Muscle of back (tissue), 11 donors: ENCODE data around the gene EEF1B2. TPM values are rescaled to one million over a fixed set of nuclear protein-coding genes. Genes with fewer than 3 reads are reported as not detected.
"Not testable (repeated sequence)": the region's sequence is repeated elsewhere in the genome, so short reads cannot be mapped to it uniquely, and the experiment has no call there.

ENCODE experiments used
- DNase-seq, 3 donors: peaks; one replicate each; pipeline versions ENCODE4 v3.0.0 to v3.0.0-alpha.2; 2013
- polyA plus RNA-seq, 10 donors: library from polyadenylated mRNA; unstranded; fragments of 120-200 nt; gene quantifications; one replicate each; pipeline ENCODE4 v1.2.1, GENCODE V29; 2013; ENCODE audit not compliant: insufficient read length in 10 of 10

Gene EEF1B2
- polyA plus RNA-seq, 10 donors: 875 to 1,127 (median 974) TPM

- DNase-seq: peak in 1 of 3 donors; percentile 30
Measured at GRCh38 chr2:206160125-206160806, 571 bp downstream of the EEF1B2 start.

- DNase-seq: no peak
Measured at GRCh38 chr2:206160807-206161179, 1.1 kb downstream of the EEF1B2 start.

GRCh38 chr2:206162401-206162800, 2.7 kb downstream of the EEF1B2 start:
- DNase-seq: not testable (repeated sequence)

- DNase-seq: no peak
Measured at GRCh38 chr2:206163251-206163880, 3.7 kb downstream of the EEF1B2 start.

GRCh38 chr2:206164261-206164862, 4.7 kb downstream of the EEF1B2 start:
- DNase-seq: peak; percentile 44 to 75 (median 65)

GRCh38 chr2:206168230-206168629, 8.5 kb downstream of the EEF1B2 start:
- not testable (repeated sequence) for DNase-seq

- DNase-seq: not testable (repeated sequence)
Measured at GRCh38 chr2:206171624-206172397, 12.1 kb downstream of the EEF1B2 start.

- DNase-seq: no peak
Measured at GRCh38 chr2:206173147-206173546, 13.5 kb downstream of the EEF1B2 start.

GRCh38 chr2:206176121-206176520, 16.4 kb downstream of the EEF1B2 start:
- peak in 1 of 3 donors; percentile 43 for DNase-seq

- DNase-seq: no peak
Measured at GRCh38 chr2:206176901-206177300, 17.2 kb downstream of the EEF1B2 start.

GRCh38 chr2:206181526-206181925, 21.8 kb downstream of the EEF1B2 start:
- not testable (repeated sequence) for DNase-seq

- peak; percentile 31 to 59 (median 46) for DNase-seq
Measured at GRCh38 chr2:206189691-206190090, 30.0 kb downstream of the EEF1B2 start.

- DNase-seq: peak in 1 of 3 donors; percentile 23
Measured at GRCh38 chr2:206190111-206190510, 30.4 kb downstream of the EEF1B2 start.

- DNase-seq: no peak
Measured at GRCh38 chr2:206190689-206191088, 31.0 kb downstream of the EEF1B2 start.

GRCh38 chr2:206192157-206192556, 32.5 kb downstream of the EEF1B2 start:
- DNase-seq: no peak

GRCh38 chr2:206193671-206194357, 34.1 kb downstream of the EEF1B2 start:
- peak in 1 of 3 donors; percentile 18 for DNase-seq

GRCh38 chr2:206198677-206199076, 39.0 kb downstream of the EEF1B2 start:
- DNase-seq: peak; percentile 19 to 63 (median 42)

- DNase-seq: no peak
Measured at GRCh38 chr2:206201075-206201848, 41.6 kb downstream of the EEF1B2 start.

- DNase-seq: no peak
Measured at GRCh38 chr2:206202446-206202845, 42.8 kb downstream of the EEF1B2 start.

- no peak for DNase-seq
Measured at GRCh38 chr2:206203331-206203730, 43.6 kb downstream of the EEF1B2 start.

- no peak for DNase-seq
Measured at GRCh38 chr2:206204710-206205109, 45.0 kb downstream of the EEF1B2 start.
